Kasumi-1 (cell line): ENCODE results near the gene TUSC2.
"Not testable (repeated sequence)": the region's sequence is repeated elsewhere in the genome, so short reads cannot be mapped to it uniquely, and the experiment has no call there.

ENCODE experiments used
- DNase-seq, 2 experiments: peaks; one replicate each; lab custom pipeline; 2025; lab: John Stamatoyannopoulos, UW

The TUSC2 gene

DNA sequence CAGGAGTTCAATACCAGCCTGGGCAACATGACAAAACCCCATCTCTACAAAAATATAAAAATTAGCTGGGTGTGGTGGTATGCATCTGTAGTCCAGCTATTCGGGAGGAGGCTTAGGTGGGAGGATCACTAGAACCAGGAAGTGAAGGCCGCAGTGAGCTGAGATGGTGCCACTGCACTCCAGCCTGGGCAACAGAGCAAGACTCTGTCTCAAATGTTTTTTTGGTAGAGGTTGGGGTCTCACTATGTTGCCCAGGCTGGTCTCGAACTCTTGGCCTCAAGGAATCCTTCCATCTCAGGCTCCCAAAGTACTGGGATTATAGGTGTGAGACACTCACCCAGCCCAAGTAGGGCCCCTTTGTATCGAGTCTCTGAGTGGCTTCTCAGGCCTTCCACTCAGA, 33.9 kb downstream of the TUSC2 start:
- no peak for DNase-seq

DNA sequence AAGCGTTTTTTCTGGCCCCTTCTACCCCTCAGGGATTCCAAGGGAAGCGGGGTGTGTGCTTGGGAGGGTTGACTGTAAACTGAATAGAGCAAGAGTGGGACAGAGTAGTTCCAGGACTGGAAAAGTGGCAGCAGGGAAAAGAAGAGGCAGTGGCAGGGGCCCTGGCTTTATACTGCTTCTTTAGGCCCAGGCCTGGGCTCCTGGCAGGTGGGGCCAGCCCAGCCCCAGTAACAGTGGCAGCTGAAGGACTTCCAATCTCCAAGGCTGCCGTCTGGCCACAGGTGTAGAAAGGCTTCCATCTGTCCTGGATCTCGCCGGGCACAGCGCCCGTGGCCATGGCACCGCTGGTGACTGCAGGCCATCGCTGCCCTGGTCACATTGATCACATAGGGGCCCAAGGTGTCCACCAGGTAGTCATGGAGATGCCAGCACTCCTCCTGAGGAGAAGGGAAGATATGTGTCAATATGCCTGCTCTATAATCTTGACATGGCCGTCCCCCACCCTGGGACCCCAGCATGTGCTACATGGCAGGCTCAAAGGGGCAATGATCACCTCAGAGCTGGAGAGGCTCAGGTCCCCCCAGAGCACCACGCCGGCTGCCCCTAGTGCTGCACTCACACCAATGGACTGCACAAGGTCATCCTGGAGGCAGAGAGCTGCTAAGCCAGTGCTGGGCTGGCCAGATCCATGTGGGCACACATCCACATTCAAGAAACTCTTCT, 34.8 kb downstream of the TUSC2 start:
- DNase-seq, result no peak

DNA sequence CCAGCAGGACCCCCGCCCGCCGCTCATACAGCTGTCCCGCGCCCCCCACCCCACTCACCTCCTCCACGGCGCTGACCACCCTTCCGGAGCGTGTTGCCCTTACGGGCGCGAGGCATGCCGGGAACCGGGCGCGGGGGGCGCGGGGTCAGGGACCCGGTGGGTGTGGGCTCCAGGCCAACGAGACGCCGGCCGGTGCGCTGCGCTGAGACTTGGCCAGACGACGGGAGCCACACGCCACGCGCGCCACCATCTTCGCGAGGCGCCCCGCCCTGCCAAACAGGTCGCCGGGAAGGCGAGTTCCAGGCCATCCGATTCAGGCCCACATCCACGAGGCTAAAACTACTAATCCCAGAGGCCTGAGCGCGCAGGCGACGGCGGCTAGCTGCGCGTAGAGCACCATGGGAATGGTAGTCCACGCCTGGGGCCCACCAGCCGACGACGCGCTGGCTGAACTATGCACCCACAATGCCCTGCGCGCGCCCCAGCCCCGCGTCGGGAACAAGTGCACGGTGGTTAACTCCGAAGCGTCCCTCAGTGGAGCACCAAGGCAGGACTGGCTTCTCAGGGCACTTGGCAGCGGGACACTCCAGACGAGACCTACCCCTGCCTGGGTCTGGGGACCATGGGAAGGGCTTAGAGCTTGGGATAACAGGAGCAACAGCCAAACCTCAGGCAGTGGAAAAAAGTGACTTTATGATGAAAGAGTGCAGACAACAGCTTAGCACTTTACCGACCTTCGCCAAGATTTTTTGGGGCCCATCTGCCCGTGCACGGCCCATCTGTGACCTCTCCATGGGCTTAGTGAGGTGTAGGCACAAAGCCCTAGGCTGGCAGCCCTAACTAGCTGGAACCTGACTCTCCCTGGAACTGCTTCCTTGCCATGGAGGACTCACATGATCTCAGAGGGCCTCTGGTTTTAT, 35.6 kb downstream of the TUSC2 start, which contains the start of gene IFRD2:
Gene IFRD2, minus strand, starts transcription at position 271 of the 920 bp plus-strand sequence. Its CDS starts 155 bp downstream, at position 116.
- peak; percentile 95 to 97 for DNase-seq

DNA sequence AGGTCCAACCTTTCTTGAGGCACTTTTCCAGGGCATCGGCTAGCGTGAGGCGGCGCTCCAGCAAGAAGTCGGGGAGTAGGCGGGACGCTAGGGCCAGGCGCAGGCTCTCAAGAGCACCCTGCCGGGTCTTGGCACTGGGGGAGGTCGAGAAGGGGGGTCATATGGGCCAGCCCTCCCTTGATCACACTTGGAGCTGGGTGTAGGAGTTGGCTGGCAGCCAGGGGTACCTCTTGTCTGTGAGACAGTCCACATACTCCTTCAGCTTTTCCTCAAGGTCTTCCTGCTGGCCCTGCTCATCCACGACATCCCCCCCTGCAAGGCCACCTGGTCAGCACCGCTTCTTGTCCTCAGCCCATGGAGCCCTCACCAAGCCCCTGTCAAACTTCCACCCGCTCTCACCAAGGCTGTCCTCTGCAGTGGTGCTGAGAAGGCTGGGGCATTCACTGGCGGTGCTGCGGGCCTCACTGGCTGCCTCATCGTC, 37.8 kb downstream of the TUSC2 start:
- DNase-seq, result no peak

DNA sequence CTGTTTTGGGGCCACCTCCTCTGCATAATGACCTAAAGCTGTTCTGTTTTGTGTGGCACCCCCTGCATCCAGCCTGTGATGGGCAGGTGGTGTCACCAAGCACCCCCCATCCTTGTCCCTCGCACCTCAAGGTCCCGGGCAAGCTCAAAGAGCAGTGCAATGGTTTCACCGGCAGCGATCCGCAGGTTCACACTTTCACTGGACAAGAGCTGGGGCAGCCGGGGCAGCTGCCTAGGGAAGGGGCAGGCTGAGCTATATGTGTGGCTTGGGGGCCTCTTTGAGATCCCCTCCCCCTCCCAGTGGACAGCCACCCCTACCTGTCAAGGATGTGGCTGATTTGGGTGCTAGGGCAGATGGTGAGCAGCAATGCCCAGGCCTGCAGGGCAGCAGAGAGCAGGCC, 38.9 kb downstream of the TUSC2 start:
- no peak for DNase-seq

DNA sequence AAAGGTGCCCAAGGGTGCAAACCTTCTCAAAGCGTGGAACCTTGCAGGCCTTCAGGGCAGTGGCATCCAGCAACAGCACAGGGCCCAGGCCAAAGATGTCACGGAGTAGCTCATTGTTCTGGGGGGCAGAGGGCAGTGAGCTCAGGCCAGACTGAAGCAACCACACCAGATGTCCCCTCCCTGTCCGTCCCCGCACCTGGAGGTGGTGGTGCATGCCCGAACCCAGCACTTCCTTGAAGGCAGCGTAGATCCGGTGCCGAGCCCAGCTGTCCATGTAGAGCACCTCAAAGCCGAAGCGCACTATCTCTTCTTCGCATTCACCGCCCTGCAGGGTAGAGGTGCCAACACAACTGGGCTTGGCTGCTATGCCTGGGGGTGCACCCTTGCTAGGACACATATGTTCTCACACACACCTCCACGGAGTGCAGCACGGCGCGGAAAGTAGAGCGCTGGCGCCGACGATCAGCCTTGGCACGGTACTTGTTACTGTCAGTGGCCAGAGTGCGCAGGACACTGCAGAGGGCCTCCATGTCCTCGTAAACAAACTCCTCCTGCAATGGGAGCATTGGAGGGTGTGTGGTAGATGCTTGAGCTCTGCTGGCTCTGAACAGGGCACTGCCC, 39.5 kb downstream of the TUSC2 start:
- no peak for DNase-seq

DNA sequence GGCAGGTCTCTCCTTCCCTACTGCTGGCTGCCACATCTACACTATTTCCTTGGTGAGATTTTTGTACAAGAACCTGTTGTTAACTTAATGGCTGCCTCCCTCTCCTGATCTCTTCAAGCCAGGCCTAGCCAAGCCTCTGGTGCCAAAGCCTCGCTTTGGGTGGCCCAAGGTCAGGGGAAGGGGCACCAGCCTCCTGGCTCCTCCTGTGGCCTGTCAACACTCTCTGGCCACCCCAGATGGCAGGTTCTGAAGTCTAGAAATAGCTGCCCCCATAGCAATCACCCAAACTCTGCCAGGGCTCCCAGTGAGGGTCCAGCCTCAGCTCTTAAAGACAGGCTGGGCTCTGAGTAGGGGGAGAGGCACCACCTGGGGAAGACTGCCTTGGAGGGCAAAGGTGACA, 40.8 kb downstream of the TUSC2 start:
- DNase-seq, result no peak

DNA sequence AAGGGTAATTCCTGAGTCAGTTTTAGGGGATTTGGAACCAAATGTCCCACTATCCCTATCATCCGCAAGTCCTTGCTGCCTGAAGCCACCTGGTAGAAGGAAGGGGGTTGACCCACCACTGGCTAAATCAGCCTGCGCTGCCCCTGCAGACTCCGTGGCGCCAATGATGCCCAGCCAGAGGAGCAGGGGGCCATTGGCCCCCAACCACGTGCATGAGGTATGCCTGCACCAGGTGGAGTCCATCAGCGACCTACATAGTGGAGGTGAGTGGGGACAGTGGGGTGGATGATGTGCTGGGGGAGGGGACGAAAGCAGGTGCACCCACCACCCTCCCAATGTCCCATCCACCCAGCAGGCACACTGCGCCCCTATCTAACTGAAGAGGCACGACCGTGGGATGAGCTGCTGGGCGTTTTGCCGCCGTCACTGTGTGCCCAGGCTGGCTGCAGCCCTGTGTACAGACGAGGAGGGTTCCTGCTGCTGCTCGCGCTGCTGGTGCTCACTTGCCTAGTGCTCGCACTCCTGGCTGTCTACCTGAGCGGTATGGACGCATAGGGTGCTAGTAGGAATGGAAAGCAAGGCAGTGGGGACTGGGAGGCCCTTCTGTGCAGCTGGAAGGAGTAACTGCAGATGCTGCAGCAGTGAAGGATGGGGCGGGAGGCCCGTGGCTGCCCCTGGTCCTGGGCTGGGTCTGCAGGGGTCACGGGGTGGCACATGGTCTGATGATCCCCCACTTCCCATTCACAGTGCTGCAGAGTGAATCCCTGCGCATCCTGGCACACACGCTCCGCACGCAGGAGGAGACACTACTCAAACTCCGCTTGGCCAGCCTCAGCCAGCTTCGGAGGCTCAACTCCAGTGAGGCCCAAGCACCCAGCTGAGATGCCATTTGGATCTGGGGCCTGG, 41.4 kb downstream of the TUSC2 start:
- DNase-seq, result no peak

DNA sequence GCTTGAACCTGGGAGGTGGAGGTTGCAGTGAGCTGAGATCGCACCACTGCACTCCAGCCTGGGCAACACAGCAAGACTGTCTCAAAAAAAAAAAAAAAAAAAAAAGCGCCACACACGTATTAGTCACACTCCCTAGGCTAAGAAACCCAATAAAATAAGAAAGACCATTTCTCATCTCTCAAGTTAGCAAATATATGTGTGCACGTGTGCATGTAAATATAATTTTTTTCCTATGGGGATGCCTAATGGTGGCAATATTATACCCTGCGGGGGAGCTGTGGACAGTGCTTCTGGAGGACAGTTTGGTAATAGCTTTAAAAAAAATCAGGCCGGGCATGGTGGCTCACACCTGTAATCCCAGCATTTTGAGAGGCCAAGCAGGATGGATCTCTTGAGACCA, 43.9 kb downstream of the TUSC2 start:
- DNase-seq, result not testable (repeated sequence)

DNA sequence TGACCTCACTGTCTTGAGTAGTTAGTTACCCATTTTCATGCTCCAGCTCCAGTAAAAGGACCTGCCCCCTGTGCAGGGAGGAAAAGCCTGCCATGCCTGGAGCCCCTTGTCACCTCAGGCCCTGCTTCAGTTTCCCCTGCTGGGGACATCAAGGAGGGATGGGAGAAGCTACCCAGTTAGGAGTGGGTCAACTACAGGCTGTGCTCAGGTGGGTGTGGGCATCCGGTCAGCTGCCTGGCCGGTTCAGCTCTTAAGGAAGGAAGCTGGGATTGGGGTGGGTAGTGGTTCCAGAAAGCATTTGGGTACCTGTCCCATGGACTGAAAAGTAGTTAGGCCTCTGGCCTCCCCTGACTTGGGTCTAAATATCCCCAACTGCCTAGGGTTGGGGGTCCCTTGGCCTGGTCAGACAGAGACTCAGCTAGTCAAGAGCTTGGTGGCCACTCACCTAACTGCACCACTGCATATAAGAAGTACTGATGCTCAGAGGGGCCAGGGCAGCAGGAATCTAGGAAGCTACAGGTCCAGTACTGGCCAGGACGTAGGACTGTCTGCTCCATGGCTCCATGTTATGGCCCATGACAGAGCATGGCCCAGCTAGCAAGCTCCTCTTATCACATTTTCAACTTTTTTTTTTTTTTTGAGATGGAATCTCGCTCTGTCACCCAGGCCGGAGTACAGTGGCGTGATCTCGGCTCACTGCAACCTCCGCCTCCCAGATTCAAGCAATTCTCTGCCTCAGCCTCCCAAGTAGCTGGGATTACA, 48.6 kb downstream of the TUSC2 start:
- DNase-seq, result no peak

DNA sequence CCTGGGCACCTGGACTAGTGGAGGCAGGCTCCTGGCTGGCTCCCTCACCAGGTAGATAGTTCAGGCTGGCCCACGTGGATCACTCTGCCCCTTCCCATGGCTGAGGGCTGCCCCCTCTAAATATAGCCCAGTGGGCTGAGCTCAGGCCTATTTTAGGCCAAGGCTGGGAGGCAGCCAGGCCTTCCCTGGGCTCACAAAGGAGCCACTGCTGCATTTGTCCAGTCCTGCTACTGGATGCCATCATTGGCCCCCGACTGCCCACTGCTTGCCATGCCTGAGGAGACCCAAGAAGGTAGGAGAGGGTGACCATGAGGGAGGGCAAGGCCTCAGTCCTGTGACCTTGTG, 49.2 kb downstream of the TUSC2 start, which contains the start of gene LSMEM2:
Gene LSMEM2, plus strand, starts transcription at position 208 of the 345 bp plus-strand sequence. Its CDS starts 27 bp downstream, at position 235.
- no peak for DNase-seq

DNA sequence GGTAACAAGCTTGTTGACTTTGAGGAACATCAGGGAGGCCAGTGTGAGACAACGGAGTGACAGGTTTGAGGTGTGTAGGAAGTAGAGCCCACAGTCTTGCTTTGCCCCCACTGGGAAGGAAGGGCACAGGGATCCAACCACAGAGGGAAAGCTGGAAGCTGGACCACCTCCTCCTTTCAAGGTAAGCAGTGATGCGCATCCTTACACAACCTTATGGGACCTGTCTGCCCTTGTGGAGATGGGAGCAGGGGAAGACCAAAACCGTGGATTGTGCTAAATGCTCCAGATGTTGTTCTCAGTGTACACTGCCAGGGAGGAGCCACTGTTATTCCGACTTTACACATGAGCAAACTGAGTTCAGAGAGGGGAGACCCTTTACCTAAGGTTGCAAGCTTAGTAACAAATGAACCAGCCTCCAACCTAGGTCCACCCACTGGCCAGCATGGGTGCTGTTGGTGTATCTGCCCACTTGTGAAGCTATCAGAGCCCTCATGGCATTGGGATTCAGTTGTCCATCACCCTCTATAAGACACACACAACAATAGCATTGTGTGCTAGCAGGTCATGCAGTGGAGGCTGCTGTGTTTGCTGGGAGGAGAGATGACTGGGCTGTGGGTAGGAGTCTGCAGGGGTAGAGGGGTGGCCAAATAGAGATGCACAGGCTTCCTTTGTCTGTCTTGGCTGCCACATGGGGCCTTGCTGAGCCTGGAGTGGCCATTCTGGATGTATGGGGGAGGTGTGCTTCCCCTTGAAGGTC, 49.7 kb downstream of the TUSC2 start:
- DNase-seq, result no peak

DNA sequence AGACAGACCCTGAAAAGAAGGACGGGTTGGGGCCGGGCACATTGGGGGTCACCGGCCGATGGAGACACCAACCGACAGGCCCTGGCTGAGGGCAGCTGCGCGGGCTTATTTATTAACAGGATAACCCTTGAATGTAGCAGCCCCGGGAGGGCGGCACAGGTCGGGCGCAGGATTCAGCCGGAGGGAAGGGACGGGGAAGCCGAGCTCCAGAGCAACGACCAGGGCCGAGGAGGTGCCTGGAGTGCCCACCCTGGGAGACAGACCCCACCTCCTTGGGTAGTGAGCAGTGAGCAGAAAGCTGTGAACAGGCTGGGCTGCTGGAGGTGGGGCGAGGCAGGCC, 51.3 kb downstream of the TUSC2 start:
- no peak for DNase-seq

DNA sequence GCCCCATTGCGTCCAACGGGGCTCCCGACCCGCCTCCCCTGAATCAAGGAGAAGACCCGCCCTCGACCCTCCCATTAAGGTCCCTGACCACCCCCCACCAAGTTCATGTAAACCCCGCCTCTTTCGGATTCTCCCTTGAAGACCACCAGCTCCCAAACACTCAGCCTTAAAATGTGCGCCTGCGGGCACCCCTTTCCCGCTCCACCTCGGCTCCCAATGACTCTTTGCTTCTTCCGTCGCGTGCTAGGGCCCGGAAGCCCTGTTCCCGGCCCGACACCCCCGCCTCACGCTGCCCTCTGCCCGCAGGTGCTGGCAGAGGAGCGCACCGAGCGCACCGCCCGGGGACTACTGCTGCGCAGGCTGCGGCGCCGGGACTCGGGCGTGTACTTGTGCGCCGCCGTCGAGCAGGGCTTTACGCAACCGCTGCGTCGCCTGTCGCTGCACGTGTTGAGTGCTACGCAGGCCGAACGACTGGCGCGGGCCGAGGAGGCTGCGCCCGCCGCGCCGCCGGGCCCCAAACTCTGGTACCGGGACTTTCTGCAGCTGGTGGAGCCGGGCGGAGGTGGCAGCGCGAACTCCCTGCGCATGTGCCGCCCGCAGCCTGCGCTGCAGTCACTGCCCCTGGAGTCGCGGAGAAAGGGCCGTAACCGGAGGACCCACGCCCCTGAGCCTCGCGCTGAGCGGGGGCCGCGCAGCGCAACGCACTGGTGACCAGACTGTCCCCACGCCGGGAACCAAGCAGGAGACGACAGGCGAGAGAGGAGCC, 51.8 kb downstream of the TUSC2 start:
- no peak for DNase-seq

DNA sequence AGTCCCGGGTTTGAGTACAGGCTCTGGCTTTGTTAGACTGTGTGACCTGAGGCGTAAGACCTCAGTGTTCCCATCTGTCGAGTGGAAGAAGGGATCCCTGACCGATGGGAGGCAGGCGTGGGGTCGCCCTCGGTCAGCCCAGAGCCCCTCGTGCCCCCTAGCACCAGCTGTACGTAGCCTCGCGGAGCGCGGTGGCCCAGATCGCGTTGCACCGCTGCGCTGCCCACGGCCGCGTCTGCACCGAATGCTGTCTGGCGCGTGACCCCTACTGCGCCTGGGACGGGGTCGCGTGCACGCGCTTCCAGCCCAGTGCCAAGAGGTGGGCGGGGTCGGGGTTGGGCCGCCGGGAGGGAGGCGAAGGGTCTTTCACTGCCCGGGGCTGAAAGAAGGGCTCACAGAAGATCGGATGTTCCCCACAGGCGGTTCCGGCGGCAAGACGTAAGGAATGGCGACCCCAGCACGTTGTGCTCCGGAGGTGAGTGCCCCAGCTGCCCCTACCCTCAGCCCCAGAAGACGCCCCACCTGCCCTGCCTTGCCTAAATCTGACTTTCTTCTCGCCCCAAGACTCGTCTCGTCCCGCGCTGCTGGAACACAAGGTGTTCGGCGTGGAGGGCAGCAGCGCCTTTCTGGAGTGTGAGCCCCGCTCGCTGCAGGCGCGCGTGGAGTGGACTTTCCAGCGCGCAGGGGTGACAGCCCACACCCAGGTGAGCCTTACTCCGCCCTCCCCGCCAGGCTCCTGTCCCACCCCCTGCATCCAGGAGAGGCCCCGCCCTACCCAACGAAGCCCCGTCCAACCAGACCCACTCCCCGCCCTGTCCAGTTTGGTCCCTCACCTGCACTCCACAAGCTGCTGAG, 52.7 kb downstream of the TUSC2 start:
- no peak for DNase-seq
